WTC11 (cell line): ENCODE results near the gene CCR6. TPM values are rescaled to one million over a fixed set of nuclear protein-coding genes. Genes with fewer than 3 reads are reported as not detected.

Source experiments
- ATAC-seq: fragments of 200-7000 bp; cut with Tn5 transposase; 2 replicates; pipeline ENCODE4 v1.10.0; 2021; ENCODE audit warnings: mild to moderate bottlenecking, moderate library complexity
- CTCF ChIA-PET: fragments of 300-600 bp; sonication (Branson Sonifier 250); formaldehyde crosslinking; loops from one replicate; lab custom pipeline; 2021; ENCODE audit warnings: antibody characterized with exemption; lab: Charles Lee
- POLR2A ChIA-PET: fragments of 350-600 bp; sonication (Branson Sonifier 250); formaldehyde crosslinking; loops from one replicate; lab custom pipeline; 2021; ENCODE audit warnings: antibody characterized with exemption; lab: Charles Lee
- DNase-seq: peaks from one replicate; pipeline ENCODE4 v3.0.0; 2021; ENCODE audit warnings: low spot score
- H3K27ac Mint-ChIP-seq: 2 replicates; pipeline ENCODE4 v1.8.0; 2021; ENCODE audit warnings: mixed read lengths
- H3K27me3 Mint-ChIP-seq: 2 replicates; pipeline ENCODE4 v1.8.0; 2021; ENCODE audit warnings: low read depth, mild to moderate bottlenecking, moderate library complexity, mixed read lengths
- H3K36me3 Mint-ChIP-seq: 2 replicates; pipeline ENCODE4 v1.8.0; 2021; ENCODE audit warnings: mixed read lengths
- H3K4me1 Mint-ChIP-seq: 2 replicates; pipeline ENCODE4 v1.8.0; 2022; ENCODE audit warnings: mixed read lengths
- H3K4me3 Mint-ChIP-seq: 2 replicates; pipeline ENCODE4 v1.8.0; 2021; ENCODE audit warnings: mild to moderate bottlenecking, moderate library complexity, mixed read lengths
- H3K9me3 Mint-ChIP-seq: 2 replicates; pipeline ENCODE4 v1.8.0; 2021; ENCODE audit warnings: mixed read lengths
- AFF4 ChIP-seq: sonication (generic); formaldehyde crosslinking; IDR thresholded peaks from 2 replicates; pipeline ENCODE4 v1.8.1; 2023; ENCODE audit warnings: mild to moderate bottlenecking, missing genetic modification reagents, borderline replicate concordance
- E2F1 ChIP-seq: sonication (generic); formaldehyde crosslinking; IDR thresholded peaks from 2 replicates; pipeline ENCODE4 v1.8.0; 2022; ENCODE audit warnings: mild to moderate bottlenecking, missing genetic modification reagents
- E2F5 ChIP-seq: sonication (generic); formaldehyde crosslinking; IDR thresholded peaks from 2 replicates; pipeline ENCODE4 v1.8.1; 2022; ENCODE audit warnings: mild to moderate bottlenecking, moderate library complexity, missing genetic modification reagents
- EMX1 ChIP-seq: fragments of 250-450 bp; sonication (Bioruptor Pico); IDR thresholded peaks from 2 replicates; pipeline ENCODE4 v1.8.0; 2021; ENCODE audit warnings: mild to moderate bottlenecking
- ERG ChIP-seq: fragments of 250-450 bp; sonication (Bioruptor Pico); IDR thresholded peaks from 2 replicates; pipeline ENCODE4 v1.8.0; 2021; ENCODE audit warnings: mild to moderate bottlenecking
- ESRRA ChIP-seq: sonication (generic); formaldehyde crosslinking; IDR thresholded peaks from 2 replicates; pipeline ENCODE4 v1.8.1; 2022; ENCODE audit warnings: mild to moderate bottlenecking, missing genetic modification reagents, borderline replicate concordance
- GRHL2 ChIP-seq: fragments of 250-450 bp; sonication (Bioruptor Pico); IDR thresholded peaks from 2 replicates; pipeline ENCODE4 v1.8.0; 2022; ENCODE audit warnings: mild to moderate bottlenecking, moderate library complexity; ENCODE audit not compliant: insufficient replicate concordance, severe bottlenecking
- NR1H2 ChIP-seq: sonication (generic); formaldehyde crosslinking; IDR thresholded peaks from 2 replicates; pipeline ENCODE4 v1.9.0; 2021; ENCODE audit warnings: mild to moderate bottlenecking, moderate library complexity, missing genetic modification reagents
- NR3C1 ChIP-seq: sonication (generic); formaldehyde crosslinking; conservative IDR thresholded peaks from 2 replicates; pipeline ENCODE4 v1.8.1; 2023; ENCODE audit warnings: low read depth, mild to moderate bottlenecking, missing genetic modification reagents
- OVOL2 ChIP-seq: fragments of 250-450 bp; sonication (Bioruptor Pico); IDR thresholded peaks from 2 replicates; pipeline ENCODE4 v1.9.0; 2021; ENCODE audit warnings: mild to moderate bottlenecking, borderline replicate concordance
- RELA ChIP-seq: sonication (generic); formaldehyde crosslinking; IDR thresholded peaks from 2 replicates; pipeline ENCODE4 v1.8.1; 2022; ENCODE audit warnings: missing genetic modification reagents, mild to moderate bottlenecking, borderline replicate concordance
- SMAD3 ChIP-seq: sonication (generic); formaldehyde crosslinking; IDR thresholded peaks from 2 replicates; pipeline ENCODE4 v1.8.0; 2022; ENCODE audit warnings: missing genetic modification reagents, mild to moderate bottlenecking, borderline replicate concordance
- USF1 ChIP-seq: sonication (generic); formaldehyde crosslinking; IDR thresholded peaks from 2 replicates; pipeline ENCODE4 v1.8.0; 2022; ENCODE audit warnings: mild to moderate bottlenecking, missing genetic modification reagents
- ZNF219 ChIP-seq: sonication (generic); formaldehyde crosslinking; IDR thresholded peaks from 2 replicates; pipeline ENCODE4 v1.8.0; 2023; ENCODE audit warnings: missing genetic modification reagents, mild to moderate bottlenecking, borderline replicate concordance
- total RNA-seq: library from RNA; stranded (reverse); gene quantifications from 3 replicates; pipeline ENCODE4 v1.2.3, GENCODE V29; 2021
- TF ChIP-seq, protein P1 (sequence below): sonication (generic); formaldehyde crosslinking; IDR thresholded peaks from 2 replicates; pipeline ENCODE4 v1.8.0; 2023; ENCODE audit warnings: missing genetic modification reagents, mild to moderate bottlenecking, borderline replicate concordance
- TF ChIP-seq, protein P2 (sequence below): sonication (generic); formaldehyde crosslinking; IDR thresholded peaks from 2 replicates; pipeline ENCODE4 v1.8.1; 2023; ENCODE audit warnings: mild to moderate bottlenecking, missing genetic modification reagents

CCR6 gene
- total RNA-seq, 1 experiment from 2014 or later = not detected

DNA sequence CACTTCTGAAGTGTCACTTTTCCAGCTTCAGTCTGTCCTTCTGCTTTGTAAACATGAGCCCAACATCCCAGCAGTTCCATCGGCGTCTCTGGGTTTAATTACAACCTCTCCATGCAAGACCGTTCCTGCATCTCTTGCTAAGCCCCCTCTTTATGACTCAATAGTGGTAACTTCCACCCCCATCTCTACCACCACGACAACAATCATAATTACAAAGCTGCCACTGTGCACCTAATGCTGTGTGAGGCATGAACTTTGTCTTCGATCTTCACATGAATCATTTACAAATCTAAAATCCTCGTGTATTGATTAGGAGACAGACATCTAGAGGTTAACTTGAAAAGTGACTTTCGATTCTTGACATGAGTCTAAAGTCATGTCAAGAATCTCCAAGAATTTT, 4.9 kb upstream of the CCR6 start:
- no peak overlapping the region for H3K4me3 Mint-ChIP-seq
- CTCF ChIA-PET = interaction anchor here (1.0 kb wide), 1 partner anchor 24 kb away, joined by 3 read pairs; no protein-coding TSS in a partner anchor
- no peak for DNase-seq
- peaks cover 17% of the 10 kb centered on the region for H3K4me1 Mint-ChIP-seq
- TF ChIP-seq RELA (CRISPR knock-in tag) (no peak), USF1 (CRISPR knock-in tag) (no peak), EMX1 (CRISPR knock-in tag) (no peak), ERG (no peak), E2F1 (no peak), GRHL2 (CRISPR knock-in tag) (no peak), E2F5 (CRISPR knock-in tag) (no peak), ZNF219 (CRISPR knock-in tag) (no peak), NR1H2 (CRISPR knock-in tag) (no peak), SMAD3 (no peak), NR3C1 (no peak), OVOL2 (CRISPR knock-in tag) (no peak), ESRRA (CRISPR knock-in tag) (no peak), AFF4 (CRISPR knock-in tag) (no peak)
- TF ChIP-seq, protein P1, sequence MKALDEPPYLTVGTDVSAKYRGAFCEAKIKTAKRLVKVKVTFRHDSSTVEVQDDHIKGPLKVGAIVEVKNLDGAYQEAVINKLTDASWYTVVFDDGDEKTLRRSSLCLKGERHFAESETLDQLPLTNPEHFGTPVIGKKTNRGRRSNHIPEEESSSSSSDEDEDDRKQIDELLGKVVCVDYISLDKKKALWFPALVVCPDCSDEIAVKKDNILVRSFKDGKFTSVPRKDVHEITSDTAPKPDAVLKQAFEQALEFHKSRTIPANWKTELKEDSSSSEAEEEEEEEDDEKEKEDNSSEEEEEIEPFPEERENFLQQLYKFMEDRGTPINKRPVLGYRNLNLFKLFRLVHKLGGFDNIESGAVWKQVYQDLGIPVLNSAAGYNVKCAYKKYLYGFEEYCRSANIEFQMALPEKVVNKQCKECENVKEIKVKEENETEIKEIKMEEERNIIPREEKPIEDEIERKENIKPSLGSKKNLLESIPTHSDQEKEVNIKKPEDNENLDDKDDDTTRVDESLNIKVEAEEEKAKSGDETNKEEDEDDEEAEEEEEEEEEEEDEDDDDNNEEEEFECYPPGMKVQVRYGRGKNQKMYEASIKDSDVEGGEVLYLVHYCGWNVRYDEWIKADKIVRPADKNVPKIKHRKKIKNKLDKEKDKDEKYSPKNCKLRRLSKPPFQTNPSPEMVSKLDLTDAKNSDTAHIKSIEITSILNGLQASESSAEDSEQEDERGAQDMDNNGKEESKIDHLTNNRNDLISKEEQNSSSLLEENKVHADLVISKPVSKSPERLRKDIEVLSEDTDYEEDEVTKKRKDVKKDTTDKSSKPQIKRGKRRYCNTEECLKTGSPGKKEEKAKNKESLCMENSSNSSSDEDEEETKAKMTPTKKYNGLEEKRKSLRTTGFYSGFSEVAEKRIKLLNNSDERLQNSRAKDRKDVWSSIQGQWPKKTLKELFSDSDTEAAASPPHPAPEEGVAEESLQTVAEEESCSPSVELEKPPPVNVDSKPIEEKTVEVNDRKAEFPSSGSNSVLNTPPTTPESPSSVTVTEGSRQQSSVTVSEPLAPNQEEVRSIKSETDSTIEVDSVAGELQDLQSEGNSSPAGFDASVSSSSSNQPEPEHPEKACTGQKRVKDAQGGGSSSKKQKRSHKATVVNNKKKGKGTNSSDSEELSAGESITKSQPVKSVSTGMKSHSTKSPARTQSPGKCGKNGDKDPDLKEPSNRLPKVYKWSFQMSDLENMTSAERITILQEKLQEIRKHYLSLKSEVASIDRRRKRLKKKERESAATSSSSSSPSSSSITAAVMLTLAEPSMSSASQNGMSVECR (CRISPR knock-in tag) = no peak
- TF ChIP-seq, protein P2, sequence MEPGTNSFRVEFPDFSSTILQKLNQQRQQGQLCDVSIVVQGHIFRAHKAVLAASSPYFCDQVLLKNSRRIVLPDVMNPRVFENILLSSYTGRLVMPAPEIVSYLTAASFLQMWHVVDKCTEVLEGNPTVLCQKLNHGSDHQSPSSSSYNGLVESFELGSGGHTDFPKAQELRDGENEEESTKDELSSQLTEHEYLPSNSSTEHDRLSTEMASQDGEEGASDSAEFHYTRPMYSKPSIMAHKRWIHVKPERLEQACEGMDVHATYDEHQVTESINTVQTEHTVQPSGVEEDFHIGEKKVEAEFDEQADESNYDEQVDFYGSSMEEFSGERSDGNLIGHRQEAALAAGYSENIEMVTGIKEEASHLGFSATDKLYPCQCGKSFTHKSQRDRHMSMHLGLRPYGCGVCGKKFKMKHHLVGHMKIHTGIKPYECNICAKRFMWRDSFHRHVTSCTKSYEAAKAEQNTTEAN (CRISPR knock-in tag) = no peak
- TF ChIP-seq, all 79 proteins: peak for 0
- Mint-ChIP-seq H3K36me3 (peaks cover 13% of the 10 kb centered on the region), H3K9me3 (peaks cover 31% of the 10 kb centered on the region), H3K27ac (no peak overlapping the region), H3K27me3 (no peaks in the 10 kb centered on the region; the same call in 1 of the 2 replicates)
- ATAC-seq = no peak
- POLR2A ChIA-PET = interaction anchor here (0.7 kb wide), 1 partner anchor 23 kb away, joined by 4 read pairs; no protein-coding TSS in a partner anchor
